K562 (cell line): ENCODE data around the gene DDX39A. TPM values are rescaled to one million over a fixed set of nuclear protein-coding genes. Genes with fewer than 3 reads are reported as not detected.

Experiments used
- ATAC-seq: fragments of 200-7000 bp; cut with Tn5 transposase; 3 replicates; pipeline ENCODE4 v1.9.1; 2020; ENCODE audit warnings: moderate library complexity
- BruUV-seq: library from RNA; stranded (reverse); fragments of 400-500 nt; replicated peaks from 2 replicates; lab custom pipeline; 2021; lab: Mats Ljungman, UMichigan
- CTCF ChIA-PET: fragments of 300-600 bp; formaldehyde crosslinking; extraction: SDS; loops from one replicate; lab custom pipeline; 2021; ENCODE audit warnings: low intra/inter-chr PET ratio; lab: Yijun Ruan, JAX
- POLR2A ChIA-PET: fragments of 300-600, 350-650 bp; sonication (Branson Sonifier 250); formaldehyde crosslinking; extraction: SDS; loops from one replicate; lab custom pipeline; 2021; ENCODE audit warnings: antibody characterized with exemption, inconsistent platforms; lab: Yijun Ruan, JAX
- DNase-seq, 4 experiments: peaks; one replicate each; pipeline versions ENCODE4 v3.0.0 to v3.0.0-alpha.2; 2011 to 2018; ENCODE audit warnings: low spot score in 3 of 4, mixed read lengths in 3 of 4; ENCODE audit errors: extremely low read depth in 1 of 4
- FAIRE-seq: peaks from 2 replicates; lab custom pipeline; 2011; peaks lifted over from hg19 to GRCh38; lab: Jason Lieb, UNC
- H2AFZ ChIP-seq: 2 replicates; pipeline ENCODE4 v1.6.0; 2011; ENCODE audit warnings: low read depth, low read length, control low read depth, inconsistent platforms
- H3K27ac ChIP-seq: fragments of 200-600 bp; 3 replicates; pipeline ENCODE4 v1.8.0; 2011; ENCODE audit warnings: low read depth, mild to moderate bottlenecking, control low read depth, inconsistent platforms, low read length, moderate library complexity, mixed read lengths; ENCODE audit errors: extremely low read depth
- H3K27me3 ChIP-seq, 2 experiments: fragments of 300-600 bp in 1 of 2; 2 replicates in 1 of 2; 3 replicates in 1 of 2; pipeline versions ENCODE4 v1.6.0 to v1.8.0; 2011; ENCODE audit warnings: inconsistent platforms in 2 of 2, low read length in 2 of 2, mild to moderate bottlenecking in 1 of 2, mixed read lengths in 1 of 2, moderate library complexity in 1 of 2; ENCODE audit not compliant: control insufficient read depth in 2 of 2, insufficient read depth in 2 of 2
- H3K36me3 ChIP-seq: fragments of 300-600 bp; 3 replicates; pipeline ENCODE4 v1.8.0; 2011; ENCODE audit warnings: mild to moderate bottlenecking, low read length, inconsistent platforms; ENCODE audit not compliant: control insufficient read depth, insufficient read depth
- H3K4me1 ChIP-seq, 2 experiments: fragments of 200-600 bp in 1 of 2; replicated peaks in 1 of 2; 2 replicates in 1 of 2; 3 replicates in 1 of 2; pipeline versions ENCODE4 v1.5.1 to v1.8.0; 2011; ENCODE audit warnings: inconsistent platforms in 2 of 2, low read length in 2 of 2, mild to moderate bottlenecking in 1 of 2, mixed read lengths in 1 of 2, moderate library complexity in 1 of 2; ENCODE audit not compliant: control insufficient read depth in 2 of 2, insufficient read depth in 2 of 2
- H3K4me2 ChIP-seq: 2 replicates; pipeline ENCODE4 v1.6.1; 2011; ENCODE audit warnings: low read length, control low read depth, inconsistent platforms, mixed read lengths; ENCODE audit not compliant: insufficient read depth
- H3K4me3 ChIP-seq: fragments of 200-600 bp; sonication (generic), shearing (Covaris generic); 2 replicates; pipeline ENCODE4 v1.5.1; 2016; ENCODE audit warnings: control low read depth, inconsistent platforms
- H3K79me2 ChIP-seq: fragments of 200-600 bp; 3 replicates; pipeline ENCODE4 v1.8.0; 2011; ENCODE audit warnings: low read length, inconsistent platforms; ENCODE audit not compliant: control insufficient read depth, insufficient read depth
- H3K9ac ChIP-seq, 2 experiments: 2 replicates each; pipeline versions ENCODE4 v1.6.0 to v1.6.1; 2011; ENCODE audit warnings: low read depth in 2 of 2, low read length in 2 of 2, control low read depth in 1 of 2, inconsistent platforms in 1 of 2, mild to moderate bottlenecking in 1 of 2, mixed read lengths in 1 of 2; ENCODE audit not compliant: insufficient read depth in 1 of 2
- H3K9me1 ChIP-seq: one replicate; pipeline ENCODE4 v1.6.0; 2011; ENCODE audit warnings: inconsistent platforms, mild to moderate bottlenecking, low read length, moderate library complexity; ENCODE audit not compliant: control insufficient read depth, insufficient read depth
- H3K9me3 ChIP-seq: replicated peaks from 2 replicates; pipeline ENCODE4 v1.5.1; 2011; ENCODE audit warnings: low read depth, low read length, inconsistent platforms; ENCODE audit not compliant: control insufficient read depth, insufficient read depth
- H4K20me1 ChIP-seq: replicated peaks from 2 replicates; pipeline ENCODE4 v1.6.1; 2011; ENCODE audit warnings: low read length, inconsistent platforms, mixed read lengths; ENCODE audit not compliant: control insufficient read depth, insufficient read depth
- KAT7 ChIP-seq: sonication (generic); formaldehyde crosslinking; IDR thresholded peaks from 2 replicates; pipeline ENCODE4 v1.8.0; 2022; ENCODE audit warnings: missing genetic modification reagents, mild to moderate bottlenecking, borderline replicate concordance
- RBFOX2 ChIP-seq: fragments of 200-400 bp; formaldehyde crosslinking; IDR thresholded peaks from 2 replicates; pipeline ENCODE4 v1.6.1; 2017; ENCODE audit warnings: low read depth, mild to moderate bottlenecking, low read length, moderate library complexity
- SAFB ChIP-seq: fragments of 200-400 bp; formaldehyde crosslinking; IDR thresholded peaks from 2 replicates; pipeline ENCODE4 v1.6.1; 2017; ENCODE audit warnings: low read depth, low read length, borderline replicate concordance
- TAF15 ChIP-seq: fragments of 200-400 bp; formaldehyde crosslinking; IDR thresholded peaks from 2 replicates; pipeline ENCODE4 v1.6.1; 2017; ENCODE audit warnings: mild to moderate bottlenecking, low read depth, low read length, moderate library complexity
- WGBS: fragments of 100-300 bp; shearing (Covaris generic); methylation state at CpG from one replicate; pipeline ENCODE4 v1.1.6; 2016; ENCODE audit warnings: low coverage, mixed read lengths; ENCODE audit not compliant: insufficient coverage; ENCODE audit errors: missing lambda C conversion rate; 5-methylcytosine and 5-hydroxymethylcytosine counted together
- in situ Hi-C: fragments of 300-500 bp; cut with MboI; formaldehyde crosslinking; loops from 4 replicates; pipeline ENCODE4 v1.15.0; 2018; ENCODE audit warnings: inconsistent platforms, mixed read lengths
- intact Hi-C: fragments of 100-400 bp; cut with micrococcal nuclease; formaldehyde crosslinking; loops from 2 replicates; pipeline ENCODE4 v1.14.2; 2022
- polyA plus RNA-seq, 8 experiments: library from polyadenylated mRNA; depleted of rRNA in 4 of 8; stranded (reverse) in 5 of 8; unstranded in 3 of 8; fragments of >200 nt; fragmentation: Nextera tagmentation in 2 of 8; fragmentation: Illumina TruSeq in 1 of 8; extraction: Ambion mirVana in 2 of 8; extraction: Trizol in 1 of 8; gene quantifications; 2 replicates each; pipeline versions ENCODE4 v1.2.1 to v1.2.3, GENCODE V29; 2011 to 2014; ENCODE audit warnings: inconsistent platforms in 1 of 8, missing spikeins in 1 of 8
- total RNA-seq, 7 experiments: library from RNA; depleted of rRNA in 6 of 7; stranded (reverse); fragments of >200 nt in 6 of 7; fragmentation: Illumina TruSeq in 2 of 7; extraction: Trizol in 2 of 7; gene quantifications; 2 replicates each; pipeline versions ENCODE4 v1.2.1 to v1.2.3, GENCODE V29; 2011 to 2021; ENCODE audit warnings: low replicate concordance in 1 of 7

DDX39A gene
- total and polyA plus RNA-seq, 9 of the 15 experiments (the other 6 are each of a cell fraction or from before 2014, with no cell fraction given), result 90.3 to 250 (median 188) TPM

DNA sequence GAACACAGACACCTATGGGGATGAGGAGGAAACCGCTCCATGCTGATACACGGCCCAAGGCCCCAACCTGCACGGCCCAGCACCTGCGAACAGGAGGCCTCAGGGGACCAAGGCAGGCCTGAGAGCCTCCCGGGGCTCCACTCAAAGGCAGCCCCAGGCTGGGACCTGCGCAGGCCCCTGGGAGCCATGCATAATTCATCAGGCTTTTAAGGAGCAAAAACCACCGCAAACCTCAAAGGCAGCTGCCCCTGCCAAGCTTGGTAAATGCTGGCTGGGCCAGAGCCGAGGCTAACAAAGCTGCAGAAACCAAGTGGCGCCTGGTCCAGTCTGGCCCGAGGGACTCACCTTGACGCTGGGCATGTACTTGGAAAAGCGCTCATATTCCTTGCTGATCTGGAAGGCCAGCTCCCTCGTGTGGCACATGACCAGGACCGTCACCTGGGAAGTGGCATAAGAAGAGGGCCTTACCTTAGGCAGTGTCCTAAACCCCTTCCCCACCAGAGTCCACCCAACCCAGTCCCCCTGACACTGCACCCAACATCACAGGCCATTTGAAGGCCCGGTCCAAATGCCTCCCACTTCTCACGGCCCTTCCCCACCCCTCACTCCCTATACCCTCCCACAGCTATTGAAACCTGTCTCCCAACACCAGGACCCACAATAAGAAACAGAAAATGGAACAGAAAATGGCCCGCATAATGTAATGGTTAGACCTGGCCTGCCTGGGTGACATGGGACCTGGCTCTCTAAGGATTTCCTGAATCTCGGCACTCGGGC is 7.8 kb downstream of the DDX39A start:
- TF ChIP-seq TAF15 (no peak), RBFOX2 (peak; percentile 16), SAFB (no peak), KAT7 (CRISPR knock-in tag) (no peak)
- Histone ChIP-seq H2AFZ (no peak overlapping the region), H3K27ac (no peak overlapping the region), H3K4me2 (no peak overlapping the region), H3K4me1 (peaks cover 5 to 58% of the 10 kb centered on the region in 2 experiments; a peak in 4 of 5 replicates), H3K9me1 (peaks cover 13% of the 10 kb centered on the region), H4K20me1 (peaks cover 75% of the 10 kb centered on the region), H3K79me2 (peaks cover 54% of the 10 kb centered on the region), H3K9ac (no peak overlapping the region), H3K9me3 (no peaks in the 10 kb centered on the region), H3K36me3 (peaks cover 99% of the 10 kb centered on the region), H3K4me3 (no peak overlapping the region), H3K27me3 (no peaks in the 10 kb centered on the region)
- FAIRE-seq, result no peak
- ATAC-seq, result no peak
- BruUV-seq, result no TSS peak
- intact Hi-C loops (no loop called here), in situ Hi-C loops (no loop called here)
- ChIA-PET CTCF (interaction anchor here (0.6 kb wide), 1 partner anchor 13 kb away, joined by 3 read pairs; no protein-coding TSS in a partner anchor), POLR2A (interaction anchor here (0.5 to 1.2 kb wide), 6 partner anchors 9 to 149 kb away, joined by 3 to 6 read pairs (median 3); no protein-coding TSS in a partner anchor)
- 97% methylated on average over 19 of the region's 19 CpGs for WGBS
- DNase-seq, result peak in 2 of 4 experiments; percentile 6 to 8
